Measurements from ENCODE around the gene ATP9A.

Gene ATP9A

DNA sequence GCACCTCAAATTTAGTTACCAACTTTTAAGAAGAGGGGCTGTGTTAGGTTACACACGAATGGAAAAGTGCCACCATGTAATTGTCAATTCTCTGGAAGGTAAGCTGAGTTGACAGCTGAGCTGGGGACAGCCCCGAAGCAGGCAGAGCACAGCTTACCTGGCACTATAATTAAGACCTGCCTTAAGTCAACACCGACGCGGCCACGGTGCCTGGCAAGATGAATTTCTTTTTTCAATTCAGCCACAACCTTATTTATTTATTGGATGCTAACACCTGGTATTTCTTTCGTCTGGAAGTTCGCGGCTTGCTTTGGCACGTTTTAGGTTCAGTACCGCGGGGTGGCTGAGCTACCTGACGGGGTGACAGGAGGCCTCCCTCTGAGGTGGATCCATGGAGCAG is 185.1 kb downstream of the ATP9A start:
- no peak for DNase-seq (ENCODE audit: low read depth in 1 of 2, low spot score in 1 of 2)
- H3K27ac ChIP-seq (replicated peaks) = no peak overlapping the region
- no peaks in the 10 kb centered on the region for H3K27me3 ChIP-seq (ENCODE audit: insufficient read depth, poor library complexity, severe bottlenecking)
- no peak overlapping the region for H3K4me3 ChIP-seq (replicated peaks; ENCODE audit: insufficient read depth, low read length)
- TF ChIP-seq, protein P1, sequence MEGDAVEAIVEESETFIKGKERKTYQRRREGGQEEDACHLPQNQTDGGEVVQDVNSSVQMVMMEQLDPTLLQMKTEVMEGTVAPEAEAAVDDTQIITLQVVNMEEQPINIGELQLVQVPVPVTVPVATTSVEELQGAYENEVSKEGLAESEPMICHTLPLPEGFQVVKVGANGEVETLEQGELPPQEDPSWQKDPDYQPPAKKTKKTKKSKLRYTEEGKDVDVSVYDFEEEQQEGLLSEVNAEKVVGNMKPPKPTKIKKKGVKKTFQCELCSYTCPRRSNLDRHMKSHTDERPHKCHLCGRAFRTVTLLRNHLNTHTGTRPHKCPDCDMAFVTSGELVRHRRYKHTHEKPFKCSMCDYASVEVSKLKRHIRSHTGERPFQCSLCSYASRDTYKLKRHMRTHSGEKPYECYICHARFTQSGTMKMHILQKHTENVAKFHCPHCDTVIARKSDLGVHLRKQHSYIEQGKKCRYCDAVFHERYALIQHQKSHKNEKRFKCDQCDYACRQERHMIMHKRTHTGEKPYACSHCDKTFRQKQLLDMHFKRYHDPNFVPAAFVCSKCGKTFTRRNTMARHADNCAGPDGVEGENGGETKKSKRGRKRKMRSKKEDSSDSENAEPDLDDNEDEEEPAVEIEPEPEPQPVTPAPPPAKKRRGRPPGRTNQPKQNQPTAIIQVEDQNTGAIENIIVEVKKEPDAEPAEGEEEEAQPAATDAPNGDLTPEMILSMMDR (IDR thresholded peaks at IDR 0.05; ENCODE audit: insufficient read depth, low read length) = no peak
- no peak for TF ChIP-seq POLR2AphosphoS5 (IDR thresholded peaks at IDR 0.05; ENCODE audit: low read depth)
- TF ChIP-seq SPI1 (IDR thresholded peaks at IDR 0.05; ENCODE audit: borderline replicate concordance, low read depth) = no peak
- TF ChIP-seq GABPA (IDR thresholded peaks at IDR 0.05; ENCODE audit: low read depth) = no peak
- TF ChIP-seq REST (IDR thresholded peaks at IDR 0.05; ENCODE audit: insufficient replicate concordance, low read depth) = no peak

DNA sequence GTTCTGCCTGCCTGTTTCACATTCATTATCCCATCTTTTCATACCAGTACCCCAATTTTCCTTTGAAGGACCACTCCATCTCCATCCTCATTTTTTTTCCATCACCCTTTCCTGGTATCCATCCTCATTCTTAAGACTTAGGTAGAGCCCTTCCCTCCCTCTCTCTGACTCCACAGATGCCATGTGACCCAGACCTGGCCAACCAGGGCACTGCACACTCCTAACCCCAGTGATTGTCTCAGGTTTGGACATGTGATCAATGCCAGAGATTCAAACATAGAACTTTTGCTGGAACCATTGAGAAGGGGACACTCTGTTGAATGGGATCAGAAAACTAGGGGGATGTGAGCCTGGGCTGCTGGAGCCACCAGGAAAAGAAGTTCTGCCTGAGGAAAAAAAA is 186.6 kb downstream of the ATP9A start:
- no peak overlapping the region for H3K27ac ChIP-seq (replicated peaks)
- no peak for DNase-seq (ENCODE audit: low read depth in 1 of 2, low spot score in 1 of 2)
- no peak overlapping the region for H3K4me3 ChIP-seq (replicated peaks; ENCODE audit: insufficient read depth, low read length)
- H3K27me3 ChIP-seq (ENCODE audit: insufficient read depth, poor library complexity, severe bottlenecking) = no peaks in the 10 kb centered on the region
- TF ChIP-seq REST (IDR thresholded peaks at IDR 0.05; ENCODE audit: insufficient replicate concordance, low read depth) (no peak), GABPA (IDR thresholded peaks at IDR 0.05; ENCODE audit: low read depth) (no peak), POLR2AphosphoS5 (IDR thresholded peaks at IDR 0.05; ENCODE audit: low read depth) (no peak), SPI1 (IDR thresholded peaks at IDR 0.05; ENCODE audit: borderline replicate concordance, low read depth) (no peak)
- TF ChIP-seq, protein P1 (IDR thresholded peaks at IDR 0.05; ENCODE audit: insufficient read depth, low read length) = no peak

DNA sequence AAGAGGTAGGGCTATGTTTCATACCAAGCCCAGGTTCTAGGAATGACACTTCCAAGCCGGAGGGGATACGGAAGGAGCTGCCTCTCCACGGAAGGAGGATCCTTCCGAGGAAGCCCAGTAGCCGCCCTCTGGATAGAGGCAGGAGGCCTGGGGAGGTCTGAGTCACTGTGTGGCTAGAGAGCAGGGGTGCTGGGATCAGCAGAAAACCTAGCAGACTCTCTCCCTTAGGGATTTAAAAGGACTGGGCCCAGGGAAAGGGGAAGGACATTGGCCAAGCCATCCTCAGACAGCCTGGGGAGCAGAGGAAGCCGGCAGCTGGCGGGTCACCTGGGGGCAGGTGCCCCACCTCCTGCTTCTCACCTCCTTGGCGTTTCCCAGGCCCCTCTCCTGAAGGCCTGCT is 189.1 kb downstream of the ATP9A start:
- no peak for DNase-seq (ENCODE audit: low read depth in 1 of 2, low spot score in 1 of 2)
- no peaks in the 10 kb centered on the region for H3K27me3 ChIP-seq (ENCODE audit: insufficient read depth, poor library complexity, severe bottlenecking)
- H3K27ac ChIP-seq (replicated peaks) = no peak overlapping the region

More for the DNA sequence above, 189.1 kb downstream of the ATP9A start:
- TF ChIP-seq POLR2AphosphoS5 (IDR thresholded peaks at IDR 0.05; ENCODE audit: low read depth) (no peak), GABPA (IDR thresholded peaks at IDR 0.05; ENCODE audit: low read depth) (no peak), SPI1 (IDR thresholded peaks at IDR 0.05; ENCODE audit: borderline replicate concordance, low read depth) (no peak), REST (IDR thresholded peaks at IDR 0.05; ENCODE audit: insufficient replicate concordance, low read depth) (no peak)
- TF ChIP-seq, protein P1 (IDR thresholded peaks at IDR 0.05; ENCODE audit: insufficient read depth, low read length) = no peak
- no peak overlapping the region for H3K4me3 ChIP-seq (replicated peaks; ENCODE audit: insufficient read depth, low read length)

Data from HL-60 (cell line).